ENCODE results near the gene THSD4.

THSD4 gene

GRCh38 chr15:71789616-71790015 is 674.3 kb downstream of the THSD4 start:
- H3K4me3 ChIP-seq (ENCODE audit: low read depth, low read length) = no peak overlapping the region
- TF ChIP-seq, protein P1, sequence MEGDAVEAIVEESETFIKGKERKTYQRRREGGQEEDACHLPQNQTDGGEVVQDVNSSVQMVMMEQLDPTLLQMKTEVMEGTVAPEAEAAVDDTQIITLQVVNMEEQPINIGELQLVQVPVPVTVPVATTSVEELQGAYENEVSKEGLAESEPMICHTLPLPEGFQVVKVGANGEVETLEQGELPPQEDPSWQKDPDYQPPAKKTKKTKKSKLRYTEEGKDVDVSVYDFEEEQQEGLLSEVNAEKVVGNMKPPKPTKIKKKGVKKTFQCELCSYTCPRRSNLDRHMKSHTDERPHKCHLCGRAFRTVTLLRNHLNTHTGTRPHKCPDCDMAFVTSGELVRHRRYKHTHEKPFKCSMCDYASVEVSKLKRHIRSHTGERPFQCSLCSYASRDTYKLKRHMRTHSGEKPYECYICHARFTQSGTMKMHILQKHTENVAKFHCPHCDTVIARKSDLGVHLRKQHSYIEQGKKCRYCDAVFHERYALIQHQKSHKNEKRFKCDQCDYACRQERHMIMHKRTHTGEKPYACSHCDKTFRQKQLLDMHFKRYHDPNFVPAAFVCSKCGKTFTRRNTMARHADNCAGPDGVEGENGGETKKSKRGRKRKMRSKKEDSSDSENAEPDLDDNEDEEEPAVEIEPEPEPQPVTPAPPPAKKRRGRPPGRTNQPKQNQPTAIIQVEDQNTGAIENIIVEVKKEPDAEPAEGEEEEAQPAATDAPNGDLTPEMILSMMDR (IDR thresholded peaks at IDR 0.05; ENCODE audit: low read depth, low read length) = no peak
- no peak overlapping the region for H3K27ac ChIP-seq
- no peaks in the 10 kb centered on the region for H3K9me3 ChIP-seq (ENCODE audit: severe bottlenecking)
- DNase-seq = no peak
- H3K27me3 ChIP-seq (ENCODE audit: insufficient read depth, low read depth, severe bottlenecking) = no peaks in the 10 kb centered on the region
- no peaks in the 10 kb centered on the region for H3K36me3 ChIP-seq

- TF ChIP-seq, protein P1 (IDR thresholded peaks at IDR 0.05; ENCODE audit: low read depth, low read length) = no peak
- no peak overlapping the region for H3K27ac ChIP-seq
- H3K9me3 ChIP-seq (ENCODE audit: severe bottlenecking) = no peaks in the 10 kb centered on the region
- H3K4me3 ChIP-seq (ENCODE audit: low read depth, low read length) = no peak overlapping the region
- no peaks in the 10 kb centered on the region for H3K27me3 ChIP-seq (ENCODE audit: insufficient read depth, low read depth, severe bottlenecking)
- no peak for DNase-seq
- H3K36me3 ChIP-seq = no peaks in the 10 kb centered on the region
These were observed 674.8 kb downstream of the THSD4 start for GRCh38 chr15:71790081-71790480.

DNA sequence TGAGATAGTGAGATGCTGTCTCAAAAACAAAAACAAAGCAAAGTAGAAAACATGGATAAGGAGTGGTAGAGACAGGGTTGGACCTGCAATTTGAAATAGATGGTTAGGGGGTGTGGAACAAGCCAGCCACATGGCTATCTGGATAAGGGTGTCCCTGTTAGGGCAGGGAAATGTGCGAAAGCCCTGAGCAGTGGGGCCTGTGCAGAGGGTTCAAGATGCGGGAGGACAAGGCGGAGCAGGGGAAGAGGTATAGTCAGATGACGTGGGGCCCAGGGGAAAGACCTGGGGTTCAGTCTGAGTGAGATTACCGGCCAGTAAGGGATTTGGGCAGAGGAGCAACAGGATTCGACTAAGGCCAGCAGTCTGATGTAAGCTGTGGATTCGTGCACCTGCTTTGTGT is 676.7 kb downstream of the THSD4 start:
- Histone ChIP-seq H3K9me3 (ENCODE audit: severe bottlenecking) (no peaks in the 10 kb centered on the region), H3K27ac (no peak overlapping the region), H3K36me3 (no peaks in the 10 kb centered on the region), H3K27me3 (ENCODE audit: insufficient read depth, low read depth, severe bottlenecking) (no peaks in the 10 kb centered on the region), H3K4me3 (ENCODE audit: low read depth, low read length) (no peak overlapping the region)
- TF ChIP-seq, protein P1 (IDR thresholded peaks at IDR 0.05; ENCODE audit: low read depth, low read length) = no peak
- DNase-seq = no peak

DNA sequence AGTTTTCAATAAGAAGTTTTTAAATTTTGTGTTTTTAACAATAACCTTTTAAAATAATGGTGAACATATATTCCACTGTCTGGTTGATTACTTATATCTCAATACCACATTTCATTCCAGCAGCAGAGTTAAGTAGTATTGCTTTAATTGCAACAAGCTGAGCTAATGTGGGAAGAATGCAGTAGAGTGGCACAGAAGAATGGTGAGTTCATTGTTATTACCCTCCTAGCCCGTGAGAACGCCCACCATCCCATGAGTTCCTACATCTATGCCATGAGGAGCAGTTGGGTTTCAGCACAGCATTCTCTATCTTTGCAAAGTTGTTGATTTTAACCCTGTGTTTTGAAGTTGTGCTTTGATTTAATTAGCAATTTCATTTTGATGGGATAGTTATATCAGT is 677.2 kb downstream of the THSD4 start:
- Histone ChIP-seq H3K9me3 (ENCODE audit: severe bottlenecking) (no peaks in the 10 kb centered on the region), H3K36me3 (no peaks in the 10 kb centered on the region), H3K4me3 (ENCODE audit: low read depth, low read length) (no peak overlapping the region), H3K27ac (no peak overlapping the region), H3K27me3 (ENCODE audit: insufficient read depth, low read depth, severe bottlenecking) (no peaks in the 10 kb centered on the region)
- TF ChIP-seq, protein P1 (IDR thresholded peaks at IDR 0.05; ENCODE audit: low read depth, low read length) = no peak
- DNase-seq = no peak

DNA sequence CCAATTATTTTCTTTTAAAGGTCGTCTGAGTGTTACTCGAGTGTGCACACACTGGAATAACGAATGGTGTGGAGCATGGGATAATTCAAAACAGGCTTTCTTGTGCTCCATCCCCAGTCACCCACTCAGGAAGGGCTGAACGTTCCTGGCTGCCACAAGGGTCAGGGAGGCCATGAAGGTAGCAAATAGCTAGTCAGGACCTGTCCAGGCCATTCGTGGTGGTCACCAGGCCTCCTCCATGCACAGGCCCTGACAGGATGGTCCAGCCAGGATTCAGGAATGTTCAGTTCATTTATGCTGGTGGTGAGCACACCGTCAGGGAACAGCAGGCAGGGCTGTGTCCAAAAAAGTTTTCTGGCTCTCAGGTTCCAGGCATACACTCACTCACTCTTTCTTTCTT is 683.4 kb downstream of the THSD4 start:
- no peak overlapping the region for H3K27ac ChIP-seq
- H3K4me3 ChIP-seq (ENCODE audit: low read depth, low read length) = no peak overlapping the region
- no peaks in the 10 kb centered on the region for H3K36me3 ChIP-seq
- TF ChIP-seq, protein P1 (IDR thresholded peaks at IDR 0.05; ENCODE audit: low read depth, low read length) = no peak
- no peaks in the 10 kb centered on the region for H3K9me3 ChIP-seq (ENCODE audit: severe bottlenecking)
- no peaks in the 10 kb centered on the region for H3K27me3 ChIP-seq (ENCODE audit: insufficient read depth, low read depth, severe bottlenecking)
- no peak for DNase-seq

DNA sequence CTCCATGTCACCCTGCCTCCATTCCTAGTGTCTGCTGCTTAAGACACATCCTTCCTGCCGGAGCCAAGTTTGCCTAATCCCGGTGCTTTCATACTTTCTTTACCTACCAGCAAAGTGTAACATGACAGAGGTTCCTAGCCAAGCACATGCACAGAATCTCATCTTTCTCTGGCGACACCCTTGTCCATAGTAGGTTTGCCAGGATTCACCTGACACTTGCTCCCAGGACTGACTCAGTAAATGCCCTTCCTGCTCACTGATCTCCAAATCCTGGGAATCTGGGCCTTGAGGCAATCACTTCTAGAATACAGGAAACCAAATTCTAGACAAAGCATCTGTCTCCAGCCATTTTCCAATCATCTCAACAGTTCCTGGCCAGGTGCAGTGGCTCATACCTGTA is 684.9 kb downstream of the THSD4 start:
- TF ChIP-seq, protein P1 (IDR thresholded peaks at IDR 0.05; ENCODE audit: low read depth, low read length) = no peak
- no peak for DNase-seq
- no peak overlapping the region for H3K27ac ChIP-seq
- no peaks in the 10 kb centered on the region for H3K27me3 ChIP-seq (ENCODE audit: insufficient read depth, low read depth, severe bottlenecking)
- no peaks in the 10 kb centered on the region for H3K36me3 ChIP-seq
- no peaks in the 10 kb centered on the region for H3K9me3 ChIP-seq (ENCODE audit: severe bottlenecking)
- no peak overlapping the region for H3K4me3 ChIP-seq (ENCODE audit: low read depth, low read length)
